Measurements from ENCODE around the gene NSD1. TPM values are rescaled to one million over a fixed set of nuclear protein-coding genes. Genes with fewer than 3 reads are reported as not detected.

Gene NSD1
- total RNA-seq, 1 experiment from 2014 or later: 14.5 TPM

GRCh38 chr5:177307544-177308363 is 174.2 kb downstream of the NSD1 start:
- no peak for DNase-seq (ENCODE audit: low read depth)

GRCh38 chr5:177308740-177309139 is 175.2 kb downstream of the NSD1 start:
- no peak for DNase-seq (ENCODE audit: low read depth)

GRCh38 chr5:177309351-177310191 is 176.0 kb downstream of the NSD1 start:
- DNase-seq (ENCODE audit: low read depth): peak; percentile 54

GRCh38 chr5:177310332-177310731 is 176.8 kb downstream of the NSD1 start:
- no peak for DNase-seq (ENCODE audit: low read depth)

- peak; percentile 44 for DNase-seq (ENCODE audit: low read depth)
These were observed 177.3 kb downstream of the NSD1 start for GRCh38 chr5:177310757-177311391.

- DNase-seq (ENCODE audit: low read depth): peak; percentile 28
These were observed 177.8 kb downstream of the NSD1 start for GRCh38 chr5:177311392-177311722.

- DNase-seq (ENCODE audit: low read depth): peak; percentile 95
These were observed 178.4 kb downstream of the NSD1 start, which contains the start of gene MXD3 for GRCh38 chr5:177311723-177312648. Gene MXD3 (minus strand): TSS chr5:177311898. CDS start chr5:177311830, 68 bp downstream.

GRCh38 chr5:177312649-177313181 is 179.1 kb downstream of the NSD1 start:
- peak; percentile 63 for DNase-seq (ENCODE audit: low read depth)

GRCh38 chr5:177313561-177314259 is 180.1 kb downstream of the NSD1 start:
- DNase-seq (ENCODE audit: low read depth): no peak

GRCh38 chr5:177314376-177315342 is 181.1 kb downstream of the NSD1 start:
- no peak for DNase-seq (ENCODE audit: low read depth)

GRCh38 chr5:177315411-177315810 is 181.8 kb downstream of the NSD1 start:
- DNase-seq (ENCODE audit: low read depth): no peak

GRCh38 chr5:177316005-177316404 is 182.4 kb downstream of the NSD1 start:
- DNase-seq (ENCODE audit: low read depth): no peak

GRCh38 chr5:177317959-177318377 is 184.4 kb downstream of the NSD1 start:
- DNase-seq (ENCODE audit: low read depth): peak; percentile 63

- no peak for DNase-seq (ENCODE audit: low read depth)
These were observed 186.5 kb downstream of the NSD1 start for GRCh38 chr5:177319913-177320588.

GRCh38 chr5:177320879-177321278 is 187.3 kb downstream of the NSD1 start:
- DNase-seq (ENCODE audit: low read depth): no peak

GRCh38 chr5:177325868-177326381 is 192.4 kb downstream of the NSD1 start:
- DNase-seq (ENCODE audit: low read depth): no peak

GRCh38 chr5:177327539-177328522 is 194.3 kb downstream of the NSD1 start:
- DNase-seq (ENCODE audit: low read depth): peak; percentile 53

Data from RPMI7951 (cell line).